ENCODE measurements around the gene IGBP1.

IGBP1 gene

DNA sequence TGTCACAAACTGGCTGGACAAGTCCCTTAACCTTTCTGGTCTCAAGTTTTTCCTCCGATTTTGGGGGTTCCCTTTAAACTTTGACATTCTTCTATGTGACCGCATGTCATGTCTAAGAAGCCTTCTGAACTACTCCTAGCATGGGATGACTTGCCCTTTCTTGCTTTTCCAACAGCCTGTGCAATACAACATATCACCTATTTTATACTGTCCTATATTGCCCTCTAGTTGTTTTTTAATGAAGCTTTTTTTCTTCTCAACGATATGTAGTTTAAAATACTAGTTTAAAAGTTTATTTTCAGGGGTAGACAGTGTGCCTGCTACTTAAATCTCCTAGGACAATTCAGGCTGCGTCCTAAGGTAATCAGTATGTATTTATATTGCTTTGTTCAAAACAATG is 1.0 kb upstream of the IGBP1 start:
- no peak overlapping the region for H3K27ac ChIP-seq
- no peak for DNase-seq (ENCODE audit: low spot score)
- TF ChIP-seq, protein P1, sequence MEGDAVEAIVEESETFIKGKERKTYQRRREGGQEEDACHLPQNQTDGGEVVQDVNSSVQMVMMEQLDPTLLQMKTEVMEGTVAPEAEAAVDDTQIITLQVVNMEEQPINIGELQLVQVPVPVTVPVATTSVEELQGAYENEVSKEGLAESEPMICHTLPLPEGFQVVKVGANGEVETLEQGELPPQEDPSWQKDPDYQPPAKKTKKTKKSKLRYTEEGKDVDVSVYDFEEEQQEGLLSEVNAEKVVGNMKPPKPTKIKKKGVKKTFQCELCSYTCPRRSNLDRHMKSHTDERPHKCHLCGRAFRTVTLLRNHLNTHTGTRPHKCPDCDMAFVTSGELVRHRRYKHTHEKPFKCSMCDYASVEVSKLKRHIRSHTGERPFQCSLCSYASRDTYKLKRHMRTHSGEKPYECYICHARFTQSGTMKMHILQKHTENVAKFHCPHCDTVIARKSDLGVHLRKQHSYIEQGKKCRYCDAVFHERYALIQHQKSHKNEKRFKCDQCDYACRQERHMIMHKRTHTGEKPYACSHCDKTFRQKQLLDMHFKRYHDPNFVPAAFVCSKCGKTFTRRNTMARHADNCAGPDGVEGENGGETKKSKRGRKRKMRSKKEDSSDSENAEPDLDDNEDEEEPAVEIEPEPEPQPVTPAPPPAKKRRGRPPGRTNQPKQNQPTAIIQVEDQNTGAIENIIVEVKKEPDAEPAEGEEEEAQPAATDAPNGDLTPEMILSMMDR (IDR thresholded peaks at IDR 0.05) = no peak
- no peak overlapping the region for H3K4me3 ChIP-seq

- no peak for DNase-seq (ENCODE audit: low spot score)
- TF ChIP-seq, protein P1 (IDR thresholded peaks at IDR 0.05) = no peak
- Histone ChIP-seq H3K4me3 (peak overlapping the region; percentile 78), H3K27ac (peak overlapping the region; percentile 56 to 85)
These were observed 357 bp upstream of the IGBP1 start for GRCh38 chrX:70132877-70133302.

GRCh38 chrX:70134116-70134477 is 850 bp downstream of the IGBP1 start:
- TF ChIP-seq, protein P1 (IDR thresholded peaks at IDR 0.05) = no peak
- DNase-seq (ENCODE audit: low spot score) = no peak
- Histone ChIP-seq H3K4me3 (peak overlapping the region; percentile 78), H3K27ac (peak overlapping the region; percentile 56 to 85)

GRCh38 chrX:70138622-70139021 is 5.4 kb downstream of the IGBP1 start:
- TF ChIP-seq, protein P1 (IDR thresholded peaks at IDR 0.05) = no peak
- DNase-seq (ENCODE audit: low spot score) = no peak
- Histone ChIP-seq H3K4me3 (no peak overlapping the region), H3K27ac (no peak overlapping the region)

DNA sequence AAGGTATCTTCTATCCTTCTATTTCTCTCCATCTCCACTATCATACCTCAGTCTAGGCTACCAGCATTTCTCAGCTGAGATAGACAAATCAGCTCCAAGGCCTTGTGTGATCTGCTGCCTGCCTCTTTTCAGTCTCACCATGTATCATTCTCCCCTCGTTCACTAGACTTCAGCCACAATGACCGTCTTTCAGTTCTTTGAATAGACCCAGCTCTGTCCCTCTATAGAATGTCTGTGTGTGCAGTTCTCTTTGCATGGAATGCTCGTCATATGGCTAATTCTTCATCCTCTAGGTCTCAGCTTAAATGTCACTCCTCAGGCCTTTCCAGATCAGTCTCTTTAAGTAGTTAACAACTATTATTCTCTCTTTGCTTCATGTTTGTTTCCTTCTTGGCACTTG is 6.5 kb downstream of the IGBP1 start:
- H3K4me3 ChIP-seq = no peak overlapping the region
- TF ChIP-seq, protein P1 (IDR thresholded peaks at IDR 0.05) = no peak
- no peak for DNase-seq (ENCODE audit: low spot score)
- H3K27ac ChIP-seq = no peak overlapping the region

- no peak for DNase-seq (ENCODE audit: low spot score)
- Histone ChIP-seq H3K27ac (no peak overlapping the region), H3K4me3 (no peak overlapping the region)
- TF ChIP-seq, protein P1 (IDR thresholded peaks at IDR 0.05) = no peak
These were observed 8.1 kb downstream of the IGBP1 start for GRCh38 chrX:70141373-70141772.

DNA sequence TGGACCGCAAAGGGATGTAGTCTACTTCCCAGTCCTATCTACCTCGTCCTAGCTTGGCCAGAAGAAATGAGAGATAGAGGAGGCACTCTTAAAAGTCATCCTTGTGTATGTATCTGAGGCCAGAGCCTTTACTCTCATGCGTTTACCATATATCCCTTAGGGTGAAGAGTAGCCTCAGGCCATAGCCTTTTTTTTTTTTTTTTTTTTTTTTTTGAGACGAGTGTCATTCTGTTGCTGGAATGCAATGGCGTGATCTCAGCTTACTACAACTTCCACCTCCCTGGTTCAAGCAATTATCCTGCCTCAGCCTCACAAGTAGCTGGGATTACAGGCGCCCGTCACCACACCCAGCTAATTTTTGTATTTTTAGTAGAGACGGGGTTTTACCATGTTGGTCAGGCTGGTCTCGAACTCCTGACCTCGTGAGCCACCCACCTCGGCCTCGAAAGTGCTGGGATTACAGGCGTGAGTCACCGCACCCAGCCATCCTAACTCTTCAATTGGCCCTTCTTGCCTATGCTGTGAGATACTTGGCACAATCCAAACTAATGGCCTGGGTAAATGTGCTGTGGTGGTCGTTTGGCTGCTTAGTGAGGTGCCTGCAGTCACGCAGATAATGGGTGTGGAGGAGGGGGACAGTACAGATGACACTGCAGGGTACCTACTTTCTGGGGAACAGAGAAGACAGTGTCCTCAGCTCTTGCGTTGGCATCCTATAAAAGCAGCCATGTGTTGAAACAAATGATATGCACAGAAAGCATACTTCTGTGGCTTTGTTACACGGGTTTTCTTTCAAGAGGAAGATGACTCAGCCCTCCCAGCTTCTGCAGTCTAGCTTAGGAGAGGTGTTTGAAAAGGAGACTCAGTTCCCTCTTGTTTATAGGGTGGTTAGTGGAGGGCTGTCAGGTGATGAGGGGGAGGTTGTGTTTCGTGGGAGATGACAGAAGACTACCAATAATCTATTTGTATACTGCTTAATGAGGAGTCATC is 33.6 kb downstream of the IGBP1 start:
- H3K4me3 ChIP-seq = no peak overlapping the region
- DNase-seq (ENCODE audit: low spot score) = no peak
- H3K27ac ChIP-seq = no peak overlapping the region
- TF ChIP-seq, protein P1 (IDR thresholded peaks at IDR 0.05) = no peak

All from coronary artery (tissue), 2 donors.